ENCODE measurements around the gene LSS. TPM values are rescaled to one million over a fixed set of nuclear protein-coding genes. Genes with fewer than 3 reads are reported as not detected.

The LSS gene
- total and polyA plus RNA-seq, 4 donors, result 27.6 to 194 (median 89.3) TPM

DNA sequence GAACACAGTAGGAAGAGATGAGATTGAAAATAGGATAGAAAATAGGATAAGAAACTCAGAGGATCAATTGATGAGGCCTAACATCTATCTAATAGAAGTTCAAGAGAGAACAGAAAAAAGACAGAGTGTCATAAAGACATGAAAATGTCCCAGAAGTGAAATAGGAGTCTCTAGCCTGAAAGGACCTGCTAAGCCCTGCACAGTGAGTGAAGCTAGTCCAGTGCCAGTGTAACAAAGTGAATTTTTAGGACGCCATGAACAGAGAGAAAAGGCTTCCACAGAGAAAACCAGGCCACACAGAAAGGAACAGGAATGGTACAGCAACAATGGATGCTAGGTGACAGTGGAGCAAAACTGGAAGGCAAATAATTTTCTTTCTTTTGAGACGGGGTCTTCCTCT, 20.3 kb upstream of the LSS start:
- no peak overlapping the region for H3K27ac ChIP-seq (ENCODE audit: low read depth in 1 of 2, low read length in 2 of 2)
- H3K27me3 ChIP-seq (ENCODE audit: control insufficient read depth in 4 of 4, insufficient read depth in 4 of 4, low read length in 3 of 4), result no peaks in the 10 kb centered on the region
- no peaks in the 10 kb centered on the region for H3K9me3 ChIP-seq (ENCODE audit: control insufficient read depth in 4 of 4, low read length in 3 of 4)
- 96% methylated on average over 2 of the region's 2 CpGs for WGBS
- TF ChIP-seq, protein P1, sequence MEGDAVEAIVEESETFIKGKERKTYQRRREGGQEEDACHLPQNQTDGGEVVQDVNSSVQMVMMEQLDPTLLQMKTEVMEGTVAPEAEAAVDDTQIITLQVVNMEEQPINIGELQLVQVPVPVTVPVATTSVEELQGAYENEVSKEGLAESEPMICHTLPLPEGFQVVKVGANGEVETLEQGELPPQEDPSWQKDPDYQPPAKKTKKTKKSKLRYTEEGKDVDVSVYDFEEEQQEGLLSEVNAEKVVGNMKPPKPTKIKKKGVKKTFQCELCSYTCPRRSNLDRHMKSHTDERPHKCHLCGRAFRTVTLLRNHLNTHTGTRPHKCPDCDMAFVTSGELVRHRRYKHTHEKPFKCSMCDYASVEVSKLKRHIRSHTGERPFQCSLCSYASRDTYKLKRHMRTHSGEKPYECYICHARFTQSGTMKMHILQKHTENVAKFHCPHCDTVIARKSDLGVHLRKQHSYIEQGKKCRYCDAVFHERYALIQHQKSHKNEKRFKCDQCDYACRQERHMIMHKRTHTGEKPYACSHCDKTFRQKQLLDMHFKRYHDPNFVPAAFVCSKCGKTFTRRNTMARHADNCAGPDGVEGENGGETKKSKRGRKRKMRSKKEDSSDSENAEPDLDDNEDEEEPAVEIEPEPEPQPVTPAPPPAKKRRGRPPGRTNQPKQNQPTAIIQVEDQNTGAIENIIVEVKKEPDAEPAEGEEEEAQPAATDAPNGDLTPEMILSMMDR (IDR thresholded peaks at IDR 0.05; ENCODE audit: low read depth, low read length, missing input control), result no peak
- no peak for TF ChIP-seq JUND (IDR thresholded peaks at IDR 0.05)
- TF ChIP-seq, protein P2, sequence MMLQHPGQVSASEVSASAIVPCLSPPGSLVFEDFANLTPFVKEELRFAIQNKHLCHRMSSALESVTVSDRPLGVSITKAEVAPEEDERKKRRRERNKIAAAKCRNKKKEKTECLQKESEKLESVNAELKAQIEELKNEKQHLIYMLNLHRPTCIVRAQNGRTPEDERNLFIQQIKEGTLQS (IDR thresholded peaks at IDR 0.05), result no peak
- no peak for TF ChIP-seq RXRA (IDR thresholded peaks at IDR 0.05)
- TF ChIP-seq YY1 (IDR thresholded peaks at IDR 0.05), result no peak
- TF ChIP-seq NR2F2 (IDR thresholded peaks at IDR 0.05), result no peak
- TF ChIP-seq, protein P3, sequence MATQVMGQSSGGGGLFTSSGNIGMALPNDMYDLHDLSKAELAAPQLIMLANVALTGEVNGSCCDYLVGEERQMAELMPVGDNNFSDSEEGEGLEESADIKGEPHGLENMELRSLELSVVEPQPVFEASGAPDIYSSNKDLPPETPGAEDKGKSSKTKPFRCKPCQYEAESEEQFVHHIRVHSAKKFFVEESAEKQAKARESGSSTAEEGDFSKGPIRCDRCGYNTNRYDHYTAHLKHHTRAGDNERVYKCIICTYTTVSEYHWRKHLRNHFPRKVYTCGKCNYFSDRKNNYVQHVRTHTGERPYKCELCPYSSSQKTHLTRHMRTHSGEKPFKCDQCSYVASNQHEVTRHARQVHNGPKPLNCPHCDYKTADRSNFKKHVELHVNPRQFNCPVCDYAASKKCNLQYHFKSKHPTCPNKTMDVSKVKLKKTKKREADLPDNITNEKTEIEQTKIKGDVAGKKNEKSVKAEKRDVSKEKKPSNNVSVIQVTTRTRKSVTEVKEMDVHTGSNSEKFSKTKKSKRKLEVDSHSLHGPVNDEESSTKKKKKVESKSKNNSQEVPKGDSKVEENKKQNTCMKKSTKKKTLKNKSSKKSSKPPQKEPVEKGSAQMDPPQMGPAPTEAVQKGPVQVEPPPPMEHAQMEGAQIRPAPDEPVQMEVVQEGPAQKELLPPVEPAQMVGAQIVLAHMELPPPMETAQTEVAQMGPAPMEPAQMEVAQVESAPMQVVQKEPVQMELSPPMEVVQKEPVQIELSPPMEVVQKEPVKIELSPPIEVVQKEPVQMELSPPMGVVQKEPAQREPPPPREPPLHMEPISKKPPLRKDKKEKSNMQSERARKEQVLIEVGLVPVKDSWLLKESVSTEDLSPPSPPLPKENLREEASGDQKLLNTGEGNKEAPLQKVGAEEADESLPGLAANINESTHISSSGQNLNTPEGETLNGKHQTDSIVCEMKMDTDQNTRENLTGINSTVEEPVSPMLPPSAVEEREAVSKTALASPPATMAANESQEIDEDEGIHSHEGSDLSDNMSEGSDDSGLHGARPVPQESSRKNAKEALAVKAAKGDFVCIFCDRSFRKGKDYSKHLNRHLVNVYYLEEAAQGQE (IDR thresholded peaks at IDR 0.05), result no peak
- no peak for TF ChIP-seq RAD21 (IDR thresholded peaks at IDR 0.05)
- TF ChIP-seq EGR1 (IDR thresholded peaks at IDR 0.05; ENCODE audit: low read depth in 2 of 2), result no peak
- no peak for TF ChIP-seq FOXA1 (IDR thresholded peaks at IDR 0.05)
- TF ChIP-seq, protein P4, sequence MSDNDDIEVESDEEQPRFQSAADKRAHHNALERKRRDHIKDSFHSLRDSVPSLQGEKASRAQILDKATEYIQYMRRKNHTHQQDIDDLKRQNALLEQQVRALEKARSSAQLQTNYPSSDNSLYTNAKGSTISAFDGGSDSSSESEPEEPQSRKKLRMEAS (IDR thresholded peaks at IDR 0.05), result no peak
- TF ChIP-seq GABPA (IDR thresholded peaks at IDR 0.05 in 1 of 2, conservative IDR thresholded peaks at IDR 0.05 in 1 of 2), result no peak
- TF ChIP-seq FOXA2 (IDR thresholded peaks at IDR 0.05), result no peak
- no peak for TF ChIP-seq HNF4A (conservative IDR thresholded peaks at IDR 0.05)
- no peak for DNase-seq (ENCODE audit: low spot score)
- H3K36me3 ChIP-seq (ENCODE audit: control insufficient read depth in 4 of 4, insufficient read depth in 3 of 4, low read depth in 1 of 4, low read length in 3 of 4), result peaks cover 17 to 77% (median 59%) of the 10 kb centered on the region in 4 donors
- no peak overlapping the region for H3K4me3 ChIP-seq (ENCODE audit: low read depth in 1 of 3, low read length in 3 of 3)
- peaks cover 0 to 6% (median 2%) of the 10 kb centered on the region in 4 donors for H3K4me1 ChIP-seq (ENCODE audit: control insufficient read depth in 4 of 4, insufficient read depth in 4 of 4, low read length in 3 of 4)
- no peak overlapping the region for H3K9ac ChIP-seq (ENCODE audit: low read depth in 1 of 2, low read length in 2 of 2)

DNA sequence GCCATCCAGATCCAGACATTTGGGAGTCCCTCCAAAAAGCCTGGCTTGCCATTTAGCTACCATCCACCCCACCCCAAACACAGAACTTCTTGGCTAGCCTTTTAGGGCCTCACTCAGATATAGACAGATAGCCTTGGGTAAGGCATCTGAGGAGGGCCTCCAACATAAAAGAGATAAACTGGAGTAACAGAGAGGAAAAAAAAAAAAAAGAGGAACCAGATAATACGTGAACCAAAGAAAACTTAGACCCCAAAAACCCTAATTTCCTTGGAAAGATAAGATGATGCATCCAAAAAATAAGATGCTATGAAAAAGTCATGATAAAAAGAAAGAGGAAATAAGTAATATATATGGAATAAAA, 19.8 kb upstream of the LSS start:
- no peaks in the 10 kb centered on the region for H3K9me3 ChIP-seq (ENCODE audit: control insufficient read depth in 4 of 4, low read length in 3 of 4)
- H3K4me3 ChIP-seq (ENCODE audit: low read depth in 1 of 3, low read length in 3 of 3), result no peak overlapping the region
- WGBS, result 86% methylated on average over 1 of the region's 1 CpG
- peaks cover 21 to 77% (median 58%) of the 10 kb centered on the region in 4 donors for H3K36me3 ChIP-seq (ENCODE audit: control insufficient read depth in 4 of 4, insufficient read depth in 3 of 4, low read depth in 1 of 4, low read length in 3 of 4)
- no peak for DNase-seq (ENCODE audit: low spot score)
- no peak overlapping the region for H3K27ac ChIP-seq (ENCODE audit: low read depth in 1 of 2, low read length in 2 of 2)
- H3K4me1 ChIP-seq (ENCODE audit: control insufficient read depth in 4 of 4, insufficient read depth in 4 of 4, low read length in 3 of 4), result peaks cover 0 to 6% (median 2%) of the 10 kb centered on the region in 4 donors
- no peak overlapping the region for H3K9ac ChIP-seq (ENCODE audit: low read depth in 1 of 2, low read length in 2 of 2)
- no peaks in the 10 kb centered on the region for H3K27me3 ChIP-seq (ENCODE audit: control insufficient read depth in 4 of 4, insufficient read depth in 4 of 4, low read length in 3 of 4)
- TF ChIP-seq, protein P3 (IDR thresholded peaks at IDR 0.05), result no peak
- TF ChIP-seq NR2F2 (IDR thresholded peaks at IDR 0.05), result no peak
- TF ChIP-seq, protein P1 (IDR thresholded peaks at IDR 0.05; ENCODE audit: low read depth, low read length, missing input control), result no peak
- TF ChIP-seq JUND (IDR thresholded peaks at IDR 0.05), result no peak
- no peak for TF ChIP-seq GABPA (IDR thresholded peaks at IDR 0.05 in 1 of 2, conservative IDR thresholded peaks at IDR 0.05 in 1 of 2)
- TF ChIP-seq, protein P5, sequence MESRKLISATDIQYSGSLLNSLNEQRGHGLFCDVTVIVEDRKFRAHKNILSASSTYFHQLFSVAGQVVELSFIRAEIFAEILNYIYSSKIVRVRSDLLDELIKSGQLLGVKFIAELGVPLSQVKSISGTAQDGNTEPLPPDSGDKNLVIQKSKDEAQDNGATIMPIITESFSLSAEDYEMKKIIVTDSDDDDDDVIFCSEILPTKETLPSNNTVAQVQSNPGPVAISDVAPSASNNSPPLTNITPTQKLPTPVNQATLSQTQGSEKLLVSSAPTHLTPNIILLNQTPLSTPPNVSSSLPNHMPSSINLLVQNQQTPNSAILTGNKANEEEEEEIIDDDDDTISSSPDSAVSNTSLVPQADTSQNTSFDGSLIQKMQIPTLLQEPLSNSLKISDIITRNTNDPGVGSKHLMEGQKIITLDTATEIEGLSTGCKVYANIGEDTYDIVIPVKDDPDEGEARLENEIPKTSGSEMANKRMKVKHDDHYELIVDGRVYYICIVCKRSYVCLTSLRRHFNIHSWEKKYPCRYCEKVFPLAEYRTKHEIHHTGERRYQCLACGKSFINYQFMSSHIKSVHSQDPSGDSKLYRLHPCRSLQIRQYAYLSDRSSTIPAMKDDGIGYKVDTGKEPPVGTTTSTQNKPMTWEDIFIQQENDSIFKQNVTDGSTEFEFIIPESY (IDR thresholded peaks at IDR 0.05), result no peak
- no peak for TF ChIP-seq FOXA1 (IDR thresholded peaks at IDR 0.05)
- TF ChIP-seq TAF1 (conservative IDR thresholded peaks at IDR 0.05), result no peak
- TF ChIP-seq, protein P4 (IDR thresholded peaks at IDR 0.05), result no peak
- no peak for TF ChIP-seq RXRA (IDR thresholded peaks at IDR 0.05)
- no peak for TF ChIP-seq FOXA2 (IDR thresholded peaks at IDR 0.05)
- no peak for TF ChIP-seq YY1 (IDR thresholded peaks at IDR 0.05)
- TF ChIP-seq, protein P2 (IDR thresholded peaks at IDR 0.05), result no peak
